CD4-positive, alpha-beta T cell treated with Interleukin-21 for 1 hour (primary cell): Measurements from ENCODE around the gene IFIT1.
"Not testable (repeated sequence)": the region's sequence is repeated elsewhere in the genome, so short reads cannot be mapped to it uniquely, and the experiment has no call there.

ENCODE experiments used
- DNase-seq: peaks from one replicate; pipeline ENCODE4 v3.0.0-alpha.2; 2020

Gene IFIT1

DNA sequence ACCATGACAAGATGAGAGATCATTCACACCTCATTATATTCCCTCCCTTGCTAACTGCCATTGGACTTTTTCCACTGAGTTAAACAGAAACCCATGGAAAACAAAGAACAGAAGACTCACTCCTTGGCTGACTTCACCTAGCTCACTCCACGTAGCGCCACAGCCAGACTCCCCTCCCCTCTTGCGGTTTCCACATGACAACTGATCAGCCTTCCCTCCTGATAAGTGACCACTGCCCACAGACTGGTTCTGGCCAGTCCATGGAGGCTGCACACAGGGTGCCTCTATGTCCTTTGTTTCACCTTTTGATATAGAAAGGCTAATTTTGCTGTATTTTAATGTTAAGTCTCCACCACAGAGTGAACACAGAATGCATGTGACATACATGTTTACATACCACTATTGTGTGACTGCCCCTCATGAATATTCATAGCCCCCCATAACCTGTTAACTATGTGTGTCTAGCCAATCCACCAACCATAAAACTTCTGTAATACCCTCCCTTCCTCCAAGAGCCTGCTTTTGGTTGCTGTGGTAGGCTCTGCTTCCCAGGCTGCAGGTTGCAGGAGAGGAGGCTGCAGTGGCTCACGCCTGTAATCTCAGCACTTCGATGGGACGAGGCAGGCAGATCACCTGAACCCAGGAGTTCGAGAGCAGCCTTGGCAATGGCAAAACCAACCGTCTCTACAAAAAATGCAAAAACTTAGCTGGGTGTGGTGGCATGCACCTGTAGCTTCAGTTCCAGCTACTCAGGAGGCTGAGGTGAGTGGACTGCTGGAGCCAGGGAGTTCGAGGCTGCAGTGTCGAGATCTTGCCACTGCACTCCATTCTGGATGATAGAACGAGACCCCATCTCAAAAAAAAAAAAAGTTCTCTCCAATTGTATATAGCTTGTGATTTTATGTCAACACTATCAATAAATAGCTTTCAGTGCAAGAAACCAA is 12.0 kb downstream of the IFIT1 start:
- no peak for DNase-seq

DNA sequence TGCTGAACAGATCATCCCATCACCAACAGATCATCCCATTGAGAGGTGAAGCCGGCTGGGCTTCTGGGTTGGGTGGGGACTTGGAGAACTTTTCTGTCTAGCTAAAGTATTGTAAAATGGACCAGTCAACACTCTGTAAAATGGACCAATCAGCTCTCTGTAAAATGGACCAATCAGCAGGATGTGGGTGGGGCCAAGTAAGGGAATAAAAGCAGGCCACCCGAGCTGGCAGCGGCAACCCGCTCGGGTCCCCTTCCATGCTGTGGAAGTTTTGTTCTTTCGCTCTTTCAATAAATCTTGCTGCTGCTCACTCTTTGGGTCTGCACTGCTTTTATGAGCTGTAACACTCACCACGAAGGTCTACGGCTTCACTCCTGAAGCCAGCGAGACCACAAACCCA is 13.8 kb downstream of the IFIT1 start:
- not testable (repeated sequence) for DNase-seq

GRCh38 chr10:89407792-89408191 is 15.4 kb downstream of the IFIT1 start:
- DNase-seq, result not testable (repeated sequence)

DNA sequence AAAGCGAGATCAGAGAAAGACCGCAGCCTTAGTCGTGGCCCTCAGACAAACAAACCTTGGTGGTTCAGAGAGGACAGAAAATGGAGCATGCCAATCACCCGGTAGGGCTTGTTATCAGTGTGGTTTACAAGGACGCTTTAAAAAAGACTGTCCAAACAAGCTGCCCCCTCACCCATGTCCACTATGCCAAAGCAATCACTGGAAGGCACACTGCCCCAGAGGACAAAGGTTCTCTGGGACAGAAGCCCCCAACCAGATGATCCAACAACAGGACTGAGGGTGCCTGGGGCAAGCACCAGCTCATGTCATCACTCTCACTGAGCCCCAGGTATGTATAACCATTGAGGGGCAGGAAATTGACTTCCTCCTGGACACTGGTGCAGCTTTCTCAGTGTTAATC is 16.9 kb downstream of the IFIT1 start:
- not testable (repeated sequence) for DNase-seq

GRCh38 chr10:89410551-89410950 is 18.1 kb downstream of the IFIT1 start:
- not testable (repeated sequence) for DNase-seq

- DNase-seq, result not testable (repeated sequence)
These were observed 18.7 kb downstream of the IFIT1 start for GRCh38 chr10:89411135-89411534.

DNA sequence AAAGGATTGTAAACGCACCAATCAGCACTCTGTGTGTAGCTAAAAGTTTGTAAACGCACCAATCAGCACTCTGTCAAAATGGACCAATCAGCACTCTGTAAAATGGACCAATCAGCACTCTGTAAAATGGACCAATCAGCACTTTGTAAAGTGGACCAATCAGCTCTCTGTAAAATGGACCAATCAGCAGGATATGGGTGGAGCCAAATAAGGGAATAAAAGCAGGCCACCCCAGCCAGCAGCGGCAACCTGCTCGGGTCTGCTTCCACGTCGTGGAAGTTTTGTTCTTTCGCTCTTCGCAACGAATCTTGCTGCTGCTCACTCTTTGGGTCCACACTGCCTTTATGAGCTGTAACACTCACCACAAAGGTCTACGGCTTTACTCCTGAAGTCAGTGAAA is 19.9 kb downstream of the IFIT1 start:
- peak; percentile 66 for DNase-seq

- DNase-seq, result no peak
These were observed 21.0 kb downstream of the IFIT1 start for GRCh38 chr10:89413398-89413912.

DNA sequence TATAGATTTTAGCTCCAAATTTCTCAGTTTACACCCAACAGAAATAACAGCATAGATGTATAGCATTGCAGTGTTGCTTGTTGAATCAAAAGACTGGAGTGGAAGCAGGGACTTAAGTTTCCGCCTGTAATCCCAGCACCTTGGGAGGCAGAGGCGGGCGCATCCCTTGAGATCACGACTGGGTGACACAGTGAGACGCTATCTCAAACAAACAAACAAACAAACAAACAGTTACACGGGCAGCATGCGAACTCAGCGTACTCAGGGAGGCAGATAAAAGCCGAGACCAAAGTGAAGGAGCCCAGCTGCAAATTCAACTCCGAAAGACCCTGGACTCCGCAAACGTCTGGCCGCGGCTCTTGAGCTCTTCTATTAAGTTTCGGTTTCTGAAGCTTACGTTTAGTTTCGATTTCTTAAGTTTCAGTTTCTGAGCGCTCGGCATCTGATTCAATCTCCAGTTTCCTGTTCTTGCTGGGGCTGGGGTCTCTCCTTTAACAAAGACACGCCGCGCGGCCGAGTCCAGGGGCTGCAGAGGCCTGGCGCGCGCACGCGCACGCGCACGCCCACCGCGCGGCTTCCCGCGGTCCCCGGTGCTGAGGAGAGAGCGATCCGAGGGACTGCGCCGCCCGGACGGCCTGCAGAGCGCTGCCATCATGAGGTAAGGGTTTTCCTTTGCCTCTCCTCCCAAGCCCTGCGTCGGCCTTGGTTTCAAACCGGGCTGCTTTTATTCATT is 21.9 kb downstream of the IFIT1 start, which contains the start of gene IFIT5:
TSS of gene IFIT5 (plus strand) at position 423 of the 733 bp plus-strand sequence. CDS start at position 654, 231 bp downstream.
- peak; percentile 78 for DNase-seq

- DNase-seq, result peak; percentile 53
These were observed 22.7 kb downstream of the IFIT1 start for GRCh38 chr10:89414879-89415821.

DNA sequence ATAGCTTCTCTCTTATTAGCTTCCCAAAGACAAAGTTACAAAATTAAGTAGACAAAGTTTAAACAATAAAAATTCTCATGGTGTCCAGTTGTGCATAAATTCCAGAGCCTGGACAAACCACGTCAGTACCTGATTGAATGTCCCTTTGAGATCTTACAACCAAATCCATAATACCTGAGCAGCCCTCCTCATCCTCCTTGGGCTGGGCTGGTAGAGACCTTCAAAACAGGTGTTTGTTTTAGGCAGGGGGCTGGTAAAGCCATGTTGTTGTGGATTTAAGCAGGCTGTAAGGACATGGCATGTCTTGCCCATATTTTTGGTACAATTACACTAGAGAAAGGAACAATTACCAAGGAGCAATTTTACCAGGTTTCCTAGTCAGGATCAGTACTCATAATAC is 24.0 kb downstream of the IFIT1 start:
- no peak for DNase-seq

DNA sequence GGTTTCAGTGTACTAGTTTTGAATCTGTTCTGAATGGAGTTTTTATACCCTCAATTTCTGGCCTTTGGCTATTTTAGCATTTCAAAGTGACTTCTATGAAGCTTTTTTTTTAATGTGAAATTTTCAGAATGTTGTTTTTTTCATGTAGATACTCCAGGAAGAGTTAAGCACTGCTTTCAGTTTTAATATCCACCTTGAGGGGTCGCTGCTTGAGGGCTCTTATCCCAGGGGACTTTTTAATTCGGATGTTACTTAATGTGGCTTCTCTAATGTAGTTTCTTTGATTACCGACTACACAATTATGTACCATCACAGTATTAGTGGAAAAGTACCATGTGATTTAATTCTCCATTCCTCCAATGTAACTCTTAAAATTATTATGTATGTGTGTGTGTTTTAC is 27.1 kb downstream of the IFIT1 start:
- peak; percentile 51 for DNase-seq

DNA sequence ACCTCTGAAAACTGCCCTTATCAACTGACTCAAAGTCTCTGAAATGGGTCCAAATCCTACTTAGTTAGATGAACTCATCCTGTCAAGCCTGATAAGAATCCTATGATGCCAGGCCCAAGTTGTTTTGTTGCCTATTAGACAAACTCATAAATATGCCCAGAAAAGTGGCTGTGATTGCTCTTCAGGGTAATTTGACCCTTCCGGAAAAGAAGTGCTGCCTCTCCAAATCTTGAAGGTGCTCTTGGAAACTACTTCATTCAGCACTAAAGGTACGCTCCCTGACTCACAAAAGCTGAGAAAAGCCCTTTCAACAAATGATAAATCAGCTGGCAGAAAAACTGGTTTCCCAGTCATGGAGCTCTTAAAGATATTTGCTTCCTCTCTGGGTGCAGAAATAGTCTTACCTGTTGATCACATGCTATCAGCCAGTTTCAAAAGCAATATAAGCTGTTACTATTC is 28.6 kb downstream of the IFIT1 start:
- no peak for DNase-seq

DNA sequence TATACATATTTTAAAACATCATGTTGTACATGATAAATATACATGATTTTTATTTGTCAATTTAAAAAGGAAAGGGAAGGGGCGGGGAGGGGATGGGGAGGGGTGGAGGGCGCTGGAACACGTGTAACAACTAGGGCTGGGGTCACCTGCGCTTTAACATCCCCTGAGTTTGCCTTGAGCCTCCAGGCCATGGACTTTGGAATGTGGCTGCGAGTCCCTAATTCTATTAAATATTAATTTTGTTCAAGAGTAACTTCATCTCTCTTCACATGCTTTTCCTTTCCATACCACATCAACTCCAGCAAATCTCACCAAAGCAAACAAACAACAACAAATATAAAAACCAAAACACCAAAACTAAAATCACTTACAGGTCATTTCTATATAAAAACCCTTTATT is 32.6 kb downstream of the IFIT1 start:
- DNase-seq, result no peak

DNA sequence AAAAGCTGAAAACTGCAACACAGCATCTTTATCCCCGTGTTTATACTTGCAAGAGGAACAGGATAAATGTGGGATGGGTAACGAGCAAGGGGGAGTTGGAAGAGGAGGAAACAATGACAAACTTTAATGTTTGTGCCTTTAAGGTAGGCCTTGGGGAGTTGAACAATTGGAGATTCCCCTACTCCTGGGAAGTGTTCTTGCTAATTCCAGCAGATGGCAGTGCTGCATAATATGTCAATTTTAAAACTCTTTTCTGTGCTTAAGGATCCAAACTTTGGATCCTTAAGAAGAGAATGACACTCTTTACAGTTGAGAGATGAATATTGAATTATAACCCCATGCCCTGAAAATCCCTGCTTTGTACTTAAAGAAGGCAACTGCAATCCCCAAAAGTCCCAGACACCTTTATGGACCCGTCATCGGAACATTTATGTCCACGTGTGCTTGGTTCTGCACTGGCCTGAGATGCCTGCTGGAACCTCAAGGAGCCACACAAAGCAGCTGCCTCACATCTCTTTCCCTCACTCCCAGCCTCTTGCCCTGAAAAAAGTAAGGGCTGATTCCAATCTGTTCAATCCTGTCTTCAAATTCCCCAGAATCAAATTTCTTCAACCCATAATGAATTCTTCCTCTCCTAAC is 33.9 kb downstream of the IFIT1 start:
- peak; percentile 38 for DNase-seq

- no peak for DNase-seq
These were observed 35.2 kb downstream of the IFIT1 start for GRCh38 chr10:89427629-89428028.

- DNase-seq, result no peak
These were observed 36.5 kb downstream of the IFIT1 start for GRCh38 chr10:89428877-89429276.

GRCh38 chr10:89431977-89432376 is 39.6 kb downstream of the IFIT1 start:
- no peak for DNase-seq

GRCh38 chr10:89438525-89438924 is 46.1 kb downstream of the IFIT1 start:
- DNase-seq, result no peak

GRCh38 chr10:89440226-89441009 is 48.0 kb downstream of the IFIT1 start:
- no peak for DNase-seq

- DNase-seq, result no peak
These were observed 49.9 kb downstream of the IFIT1 start for GRCh38 chr10:89442289-89442688.
